HEK293 (cell line): ENCODE results near the gene KCNK18.
A peak's percentile ranks its signal among the peaks of the same experiment; 100 is the strongest.

Experiments
- FEZF1 ChIP-seq: fragments of 450-650 bp; formaldehyde crosslinking; IDR thresholded peaks from 2 replicates; pipeline ENCODE4 v1.5.1; 2016; ENCODE audit warnings: missing biosample characterization, missing genetic modification characterization
- HOXC10 ChIP-seq: sonication (generic); formaldehyde crosslinking; IDR thresholded peaks from 2 replicates; pipeline ENCODE4 v1.8.1; 2023; ENCODE audit warnings: mild to moderate bottlenecking, missing genetic modification reagents
- OVOL3 ChIP-seq: fragments of 450-650 bp; formaldehyde crosslinking; IDR thresholded peaks from 2 replicates; pipeline ENCODE4 v1.5.1; 2016; ENCODE audit warnings: missing biosample characterization, missing genetic modification characterization
- REPIN1 ChIP-seq: fragments of 450-650 bp; formaldehyde crosslinking; IDR thresholded peaks from 2 replicates; pipeline ENCODE4 v1.5.1; 2017; ENCODE audit warnings: missing biosample characterization, missing genetic modification characterization, low read depth
- ZBTB17 ChIP-seq: fragments of 450-650 bp; formaldehyde crosslinking; IDR thresholded peaks from 2 replicates; pipeline ENCODE4 v1.5.1; 2016; ENCODE audit warnings: missing biosample characterization, missing genetic modification characterization
- ZIC2 ChIP-seq: fragments of 450-650 bp; formaldehyde crosslinking; IDR thresholded peaks from 2 replicates; pipeline ENCODE4 v1.5.1; 2016; ENCODE audit warnings: missing biosample characterization, missing genetic modification characterization
- ZNF114 ChIP-seq: fragments of 450-650 bp; formaldehyde crosslinking; IDR thresholded peaks from 2 replicates; pipeline ENCODE4 v1.5.0; 2017; ENCODE audit warnings: missing biosample characterization, missing genetic modification characterization
- ZNF175 ChIP-seq: fragments of 450-650 bp; formaldehyde crosslinking; IDR thresholded peaks from 2 replicates; pipeline ENCODE4 v1.5.1; 2016; ENCODE audit warnings: missing biosample characterization, missing genetic modification characterization
- ZNF19 ChIP-seq: fragments of 450-650 bp; formaldehyde crosslinking; IDR thresholded peaks from 2 replicates; pipeline ENCODE4; 2016; ENCODE audit warnings: missing biosample characterization, missing genetic modification characterization, low read depth
- ZNF214 ChIP-seq: fragments of 450-650 bp; formaldehyde crosslinking; IDR thresholded peaks from 2 replicates; pipeline ENCODE4 v1.5.1; 2017; ENCODE audit warnings: missing biosample characterization, mild to moderate bottlenecking, missing genetic modification characterization, borderline replicate concordance
- ZNF223 ChIP-seq: fragments of 450-650 bp; formaldehyde crosslinking; IDR thresholded peaks from 2 replicates; pipeline ENCODE4 v1.5.1; 2016; ENCODE audit warnings: missing biosample characterization, missing genetic modification characterization
- ZNF23 ChIP-seq: fragments of 450-650 bp; formaldehyde crosslinking; IDR thresholded peaks from 2 replicates; pipeline ENCODE4 v1.5.1; 2016; ENCODE audit warnings: missing biosample characterization, missing genetic modification characterization, borderline replicate concordance
- ZNF266 ChIP-seq: fragments of 450-650 bp; formaldehyde crosslinking; IDR thresholded peaks from 2 replicates; pipeline ENCODE4 v1.5.1; 2016; ENCODE audit warnings: missing biosample characterization, missing genetic modification characterization, low read depth
- ZNF423 ChIP-seq: fragments of 450-650 bp; formaldehyde crosslinking; IDR thresholded peaks from 2 replicates; pipeline ENCODE4 v1.5.1; 2016; ENCODE audit warnings: missing biosample characterization, missing genetic modification characterization
- ZNF621 ChIP-seq: fragments of 450-650 bp; formaldehyde crosslinking; IDR thresholded peaks from 2 replicates; pipeline ENCODE4 v1.5.1; 2017; ENCODE audit warnings: missing biosample characterization, missing genetic modification characterization
- ZNF658 ChIP-seq: fragments of 450-650 bp; formaldehyde crosslinking; IDR thresholded peaks from 2 replicates; pipeline ENCODE4; 2016; ENCODE audit warnings: missing biosample characterization, missing genetic modification characterization
- ZNF707 ChIP-seq: fragments of 450-650 bp; formaldehyde crosslinking; IDR thresholded peaks from 2 replicates; pipeline ENCODE4 v1.5.1; 2016; ENCODE audit warnings: missing biosample characterization, missing genetic modification characterization
- ZNF791 ChIP-seq: fragments of 450-650 bp; formaldehyde crosslinking; IDR thresholded peaks from 2 replicates; pipeline ENCODE4 v1.5.1; 2016; ENCODE audit warnings: missing biosample characterization, missing genetic modification characterization
- ZNF843 ChIP-seq: fragments of 450-650 bp; formaldehyde crosslinking; IDR thresholded peaks from 2 replicates; pipeline ENCODE4 v1.5.1; 2016; ENCODE audit warnings: missing biosample characterization, missing genetic modification characterization
- TF ChIP-seq, protein P1 (sequence below): fragments of 450-650 bp; formaldehyde crosslinking; IDR thresholded peaks from 2 replicates; pipeline ENCODE4 v1.5.1; 2016; ENCODE audit warnings: missing biosample characterization, missing genetic modification characterization, borderline replicate concordance
- TF ChIP-seq, protein P2 (sequence below): fragments of 450-650 bp; formaldehyde crosslinking; conservative IDR thresholded peaks from 2 replicates; pipeline ENCODE4 v1.5.1; 2016; ENCODE audit warnings: low read depth, missing biosample characterization, missing genetic modification characterization
- TF ChIP-seq, protein P3 (sequence below): IDR thresholded peaks from 2 replicates; pipeline ENCODE4 v1.6.1; 2011; ENCODE audit warnings: mild to moderate bottlenecking, low read depth, low read length, borderline replicate concordance
- TF ChIP-seq, protein P4 (sequence below): fragments of 450-650 bp; formaldehyde crosslinking; IDR thresholded peaks from 2 replicates; pipeline ENCODE4 v1.5.1; 2016; ENCODE audit warnings: missing biosample characterization, missing genetic modification characterization
- TF ChIP-seq, protein P5 (sequence below): fragments of 450-650 bp; formaldehyde crosslinking; IDR thresholded peaks from 2 replicates; pipeline ENCODE4 v1.5.1; 2016; ENCODE audit warnings: missing biosample characterization, missing genetic modification characterization
- TF ChIP-seq, protein P6 (sequence below): fragments of 450-650 bp; formaldehyde crosslinking; IDR thresholded peaks from 2 replicates; pipeline ENCODE4 v1.5.1; 2016; ENCODE audit warnings: missing biosample characterization, missing genetic modification characterization

KCNK18 gene

DNA sequence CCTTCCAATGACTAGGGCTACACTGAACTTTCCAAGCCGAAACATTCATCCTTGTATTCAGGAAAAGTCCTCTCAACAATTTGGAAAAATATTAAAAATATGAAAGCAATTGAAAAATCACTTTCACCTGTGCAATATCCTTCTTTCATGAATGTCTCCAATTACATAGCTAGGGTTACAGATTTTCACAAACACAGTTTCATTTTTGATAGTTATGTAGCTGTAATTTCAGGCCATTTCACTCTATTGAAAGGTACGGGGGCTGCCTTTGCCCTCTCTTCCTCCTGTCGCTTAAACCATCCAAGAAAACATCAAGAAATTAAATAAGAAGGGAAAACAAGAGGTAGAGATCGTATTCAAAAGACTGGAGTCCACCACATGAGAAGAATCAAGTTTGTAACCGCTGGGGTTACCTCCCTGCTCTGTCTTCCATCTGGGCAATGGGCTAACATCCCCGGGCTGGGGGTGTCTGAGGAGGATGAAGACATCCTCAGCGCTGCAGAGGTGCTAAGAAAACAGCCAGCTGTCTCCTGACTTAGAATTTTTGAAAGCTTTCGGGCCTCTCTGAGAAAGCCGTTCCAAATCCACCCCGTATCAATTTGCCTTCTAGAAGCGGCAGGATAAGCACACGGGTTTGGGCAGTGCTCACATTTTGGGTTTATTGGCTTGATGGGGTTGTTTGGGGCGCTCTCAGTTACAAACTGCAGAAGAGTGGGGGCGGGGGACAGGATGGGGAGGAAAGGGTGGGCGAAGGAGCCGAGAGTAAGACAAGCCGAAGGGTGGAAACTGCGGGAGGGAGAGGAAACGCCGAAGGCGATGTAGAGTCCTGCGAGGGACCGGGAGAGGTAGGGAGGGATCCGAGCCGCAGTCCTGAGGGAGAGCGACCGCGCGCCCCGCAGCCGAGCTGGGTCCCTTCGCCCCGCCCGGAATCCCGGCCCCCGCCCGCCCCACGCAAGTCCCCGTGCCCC lies 34.9 kb upstream of the KCNK18 start (continued):
- TF ChIP-seq, protein P1, sequence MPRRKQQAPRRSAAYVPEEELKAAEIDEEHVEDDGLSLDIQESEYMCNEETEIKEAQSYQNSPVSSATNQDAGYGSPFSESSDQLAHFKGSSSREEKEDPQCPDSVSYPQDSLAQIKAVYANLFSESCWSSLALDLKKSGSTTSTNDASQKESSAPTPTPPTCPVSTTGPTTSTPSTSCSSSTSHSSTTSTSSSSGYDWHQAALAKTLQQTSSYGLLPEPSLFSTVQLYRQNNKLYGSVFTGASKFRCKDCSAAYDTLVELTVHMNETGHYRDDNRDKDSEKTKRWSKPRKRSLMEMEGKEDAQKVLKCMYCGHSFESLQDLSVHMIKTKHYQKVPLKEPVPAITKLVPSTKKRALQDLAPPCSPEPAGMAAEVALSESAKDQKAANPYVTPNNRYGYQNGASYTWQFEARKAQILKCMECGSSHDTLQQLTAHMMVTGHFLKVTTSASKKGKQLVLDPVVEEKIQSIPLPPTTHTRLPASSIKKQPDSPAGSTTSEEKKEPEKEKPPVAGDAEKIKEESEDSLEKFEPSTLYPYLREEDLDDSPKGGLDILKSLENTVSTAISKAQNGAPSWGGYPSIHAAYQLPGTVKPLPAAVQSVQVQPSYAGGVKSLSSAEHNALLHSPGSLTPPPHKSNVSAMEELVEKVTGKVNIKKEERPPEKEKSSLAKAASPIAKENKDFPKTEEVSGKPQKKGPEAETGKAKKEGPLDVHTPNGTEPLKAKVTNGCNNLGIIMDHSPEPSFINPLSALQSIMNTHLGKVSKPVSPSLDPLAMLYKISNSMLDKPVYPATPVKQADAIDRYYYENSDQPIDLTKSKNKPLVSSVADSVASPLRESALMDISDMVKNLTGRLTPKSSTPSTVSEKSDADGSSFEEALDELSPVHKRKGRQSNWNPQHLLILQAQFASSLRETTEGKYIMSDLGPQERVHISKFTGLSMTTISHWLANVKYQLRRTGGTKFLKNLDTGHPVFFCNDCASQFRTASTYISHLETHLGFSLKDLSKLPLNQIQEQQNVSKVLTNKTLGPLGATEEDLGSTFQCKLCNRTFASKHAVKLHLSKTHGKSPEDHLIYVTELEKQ (tag by site-specific recombination) = no peak
- TF ChIP-seq FEZF1 = no peak
- no peak for TF ChIP-seq ZNF707 (tag by site-specific recombination)
- TF ChIP-seq, protein P2, sequence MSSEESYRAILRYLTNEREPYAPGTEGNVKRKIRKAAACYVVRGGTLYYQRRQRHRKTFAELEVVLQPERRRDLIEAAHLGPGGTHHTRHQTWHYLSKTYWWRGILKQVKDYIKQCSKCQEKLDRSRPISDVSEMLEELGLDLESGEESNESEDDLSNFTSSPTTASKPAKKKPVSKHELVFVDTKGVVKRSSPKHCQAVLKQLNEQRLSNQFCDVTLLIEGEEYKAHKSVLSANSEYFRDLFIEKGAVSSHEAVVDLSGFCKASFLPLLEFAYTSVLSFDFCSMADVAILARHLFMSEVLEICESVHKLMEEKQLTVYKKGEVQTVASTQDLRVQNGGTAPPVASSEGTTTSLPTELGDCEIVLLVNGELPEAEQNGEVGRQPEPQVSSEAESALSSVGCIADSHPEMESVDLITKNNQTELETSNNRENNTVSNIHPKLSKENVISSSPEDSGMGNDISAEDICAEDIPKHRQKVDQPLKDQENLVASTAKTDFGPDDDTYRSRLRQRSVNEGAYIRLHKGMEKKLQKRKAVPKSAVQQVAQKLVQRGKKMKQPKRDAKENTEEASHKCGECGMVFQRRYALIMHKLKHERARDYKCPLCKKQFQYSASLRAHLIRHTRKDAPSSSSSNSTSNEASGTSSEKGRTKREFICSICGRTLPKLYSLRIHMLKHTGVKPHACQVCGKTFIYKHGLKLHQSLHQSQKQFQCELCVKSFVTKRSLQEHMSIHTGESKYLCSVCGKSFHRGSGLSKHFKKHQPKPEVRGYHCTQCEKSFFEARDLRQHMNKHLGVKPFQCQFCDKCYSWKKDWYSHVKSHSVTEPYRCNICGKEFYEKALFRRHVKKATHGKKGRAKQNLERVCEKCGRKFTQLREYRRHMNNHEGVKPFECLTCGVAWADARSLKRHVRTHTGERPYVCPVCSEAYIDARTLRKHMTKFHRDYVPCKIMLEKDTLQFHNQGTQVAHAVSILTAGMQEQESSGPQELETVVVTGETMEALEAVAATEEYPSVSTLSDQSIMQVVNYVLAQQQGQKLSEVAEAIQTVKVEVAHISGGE = 0 out of 2 replicates have a peak, but pooled peaks have one; percentile 6
- TF ChIP-seq HOXC10 (CRISPR knock-in tag) = no peak
- no peak for TF ChIP-seq ZNF621
- TF ChIP-seq, protein P3, sequence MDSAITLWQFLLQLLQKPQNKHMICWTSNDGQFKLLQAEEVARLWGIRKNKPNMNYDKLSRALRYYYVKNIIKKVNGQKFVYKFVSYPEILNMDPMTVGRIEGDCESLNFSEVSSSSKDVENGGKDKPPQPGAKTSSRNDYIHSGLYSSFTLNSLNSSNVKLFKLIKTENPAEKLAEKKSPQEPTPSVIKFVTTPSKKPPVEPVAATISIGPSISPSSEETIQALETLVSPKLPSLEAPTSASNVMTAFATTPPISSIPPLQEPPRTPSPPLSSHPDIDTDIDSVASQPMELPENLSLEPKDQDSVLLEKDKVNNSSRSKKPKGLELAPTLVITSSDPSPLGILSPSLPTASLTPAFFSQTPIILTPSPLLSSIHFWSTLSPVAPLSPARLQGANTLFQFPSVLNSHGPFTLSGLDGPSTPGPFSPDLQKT = no peak
- TF ChIP-seq ZNF791 (tag by site-specific recombination) = no peak
- no peak for TF ChIP-seq ZNF223 (tag by site-specific recombination)
- no peak for TF ChIP-seq ZNF114
- TF ChIP-seq ZNF423 (tag by site-specific recombination) = no peak
- TF ChIP-seq ZIC2 (tag by site-specific recombination) = no peak
- no peak for TF ChIP-seq ZNF843
- TF ChIP-seq ZNF23 (tag by site-specific recombination) = no peak
- TF ChIP-seq, protein P4, sequence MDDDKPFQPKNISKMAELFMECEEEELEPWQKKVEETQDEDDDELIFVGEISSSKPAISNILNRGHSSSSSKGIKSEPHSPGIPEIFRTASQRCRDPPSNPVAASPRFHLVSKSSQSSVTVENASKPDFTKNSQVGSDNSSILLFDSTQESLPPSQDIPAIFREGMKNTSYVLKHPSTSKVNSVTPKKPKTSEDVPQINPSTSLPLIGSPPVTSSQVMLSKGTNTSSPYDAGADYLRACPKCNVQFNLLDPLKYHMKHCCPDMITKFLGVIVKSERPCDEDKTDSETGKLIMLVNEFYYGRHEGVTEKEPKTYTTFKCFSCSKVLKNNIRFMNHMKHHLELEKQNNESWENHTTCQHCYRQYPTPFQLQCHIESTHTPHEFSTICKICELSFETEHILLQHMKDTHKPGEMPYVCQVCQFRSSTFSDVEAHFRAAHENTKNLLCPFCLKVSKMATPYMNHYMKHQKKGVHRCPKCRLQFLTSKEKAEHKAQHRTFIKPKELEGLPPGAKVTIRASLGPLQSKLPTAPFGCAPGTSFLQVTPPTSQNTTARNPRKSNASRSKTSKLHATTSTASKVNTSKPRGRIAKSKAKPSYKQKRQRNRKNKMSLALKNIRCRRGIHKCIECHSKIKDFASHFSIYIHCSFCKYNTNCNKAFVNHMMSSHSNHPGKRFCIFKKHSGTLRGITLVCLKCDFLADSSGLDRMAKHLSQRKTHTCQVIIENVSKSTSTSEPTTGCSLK (tag by site-specific recombination) = no peak
- no peak for TF ChIP-seq ZBTB17
- no peak for TF ChIP-seq ZNF19 (tag by site-specific recombination)
- no peak for TF ChIP-seq ZNF266
- TF ChIP-seq REPIN1 (tag by site-specific recombination) = no peak
- TF ChIP-seq, protein P5, sequence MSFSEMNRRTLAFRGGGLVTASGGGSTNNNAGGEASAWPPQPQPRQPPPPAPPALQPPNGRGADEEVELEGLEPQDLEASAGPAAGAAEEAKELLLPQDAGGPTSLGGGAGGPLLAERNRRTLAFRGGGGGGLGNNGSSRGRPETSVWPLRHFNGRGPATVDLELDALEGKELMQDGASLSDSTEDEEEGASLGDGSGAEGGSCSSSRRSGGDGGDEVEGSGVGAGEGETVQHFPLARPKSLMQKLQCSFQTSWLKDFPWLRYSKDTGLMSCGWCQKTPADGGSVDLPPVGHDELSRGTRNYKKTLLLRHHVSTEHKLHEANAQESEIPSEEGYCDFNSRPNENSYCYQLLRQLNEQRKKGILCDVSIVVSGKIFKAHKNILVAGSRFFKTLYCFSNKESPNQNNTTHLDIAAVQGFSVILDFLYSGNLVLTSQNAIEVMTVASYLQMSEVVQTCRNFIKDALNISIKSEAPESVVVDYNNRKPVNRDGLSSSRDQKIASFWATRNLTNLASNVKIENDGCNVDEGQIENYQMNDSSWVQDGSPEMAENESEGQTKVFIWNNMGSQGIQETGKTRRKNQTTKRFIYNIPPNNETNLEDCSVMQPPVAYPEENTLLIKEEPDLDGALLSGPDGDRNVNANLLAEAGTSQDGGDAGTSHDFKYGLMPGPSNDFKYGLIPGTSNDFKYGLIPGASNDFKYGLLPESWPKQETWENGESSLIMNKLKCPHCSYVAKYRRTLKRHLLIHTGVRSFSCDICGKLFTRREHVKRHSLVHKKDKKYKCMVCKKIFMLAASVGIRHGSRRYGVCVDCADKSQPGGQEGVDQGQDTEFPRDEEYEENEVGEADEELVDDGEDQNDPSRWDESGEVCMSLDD = no peak
- TF ChIP-seq ZNF175 (tag by site-specific recombination) = no peak
- TF ChIP-seq, protein P6, sequence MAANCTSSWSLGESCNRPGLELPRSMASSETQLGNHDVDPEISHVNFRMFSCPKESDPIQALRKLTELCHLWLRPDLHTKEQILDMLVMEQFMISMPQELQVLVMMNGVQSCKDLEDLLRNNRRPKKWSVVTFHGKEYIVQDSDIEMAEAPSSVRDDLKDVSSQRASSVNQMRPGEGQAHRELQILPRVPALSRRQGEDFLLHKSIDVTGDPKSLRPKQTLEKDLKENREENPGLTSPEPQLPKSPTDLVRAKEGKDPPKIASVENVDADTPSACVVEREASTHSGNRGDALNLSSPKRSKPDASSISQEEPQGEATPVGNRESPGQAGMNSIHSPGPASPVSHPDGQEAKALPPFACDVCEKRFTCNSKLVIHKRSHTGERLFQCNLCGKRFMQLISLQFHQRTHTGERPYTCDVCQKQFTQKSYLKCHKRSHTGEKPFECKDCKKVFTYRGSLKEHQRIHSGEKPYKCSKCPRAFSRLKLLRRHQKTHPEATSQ (tag by site-specific recombination) = no peak
- TF ChIP-seq ZNF658 (tag by site-specific recombination) = no peak
- TF ChIP-seq ZNF214 = no peak
- no peak for TF ChIP-seq OVOL3 (tag by site-specific recombination)
